AG09309 (cell line): Measurements from ENCODE around the gene TMED9.

Source experiments
- DNase-seq: peaks from one replicate; pipeline ENCODE4 v3.0.0-alpha.2; 2010; ENCODE audit warnings: low read depth
- H3K4me3 ChIP-seq: 2 replicates; pipeline ENCODE4 v1.5.1; 2011; ENCODE audit warnings: mild to moderate bottlenecking, low read depth, low read length, moderate library complexity; ENCODE audit not compliant: control insufficient read depth
- TF ChIP-seq, protein P1 (sequence below): IDR thresholded peaks from 2 replicates; pipeline ENCODE4 v1.5.1; 2011; ENCODE audit warnings: mild to moderate bottlenecking, low read depth, low read length, inconsistent platforms; ENCODE audit not compliant: insufficient read depth, control insufficient read depth; ENCODE audit errors: missing control alignments

TMED9 gene

DNA sequence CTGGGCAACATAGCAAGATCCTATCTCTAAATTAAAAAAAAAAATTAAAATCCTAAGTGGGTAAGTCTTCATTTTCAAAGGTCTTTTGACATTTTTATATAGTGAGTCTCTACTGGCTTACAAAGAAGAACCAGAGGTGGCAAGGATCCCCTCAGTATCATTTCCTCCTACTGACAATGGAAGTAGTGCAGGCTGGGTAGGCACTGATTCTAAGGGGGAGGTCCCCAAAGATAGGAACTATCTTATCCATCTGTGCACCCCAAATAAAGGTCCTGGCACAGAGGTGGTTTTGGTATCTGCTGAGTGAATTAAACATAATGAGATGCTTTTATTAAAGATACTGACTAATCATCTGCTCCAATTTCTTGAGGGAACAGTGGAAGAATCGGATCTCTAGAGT lies 41.9 kb upstream of the TMED9 start:
- no peak for DNase-seq
- H3K4me3 ChIP-seq: no peak overlapping the region
- TF ChIP-seq, protein P1, sequence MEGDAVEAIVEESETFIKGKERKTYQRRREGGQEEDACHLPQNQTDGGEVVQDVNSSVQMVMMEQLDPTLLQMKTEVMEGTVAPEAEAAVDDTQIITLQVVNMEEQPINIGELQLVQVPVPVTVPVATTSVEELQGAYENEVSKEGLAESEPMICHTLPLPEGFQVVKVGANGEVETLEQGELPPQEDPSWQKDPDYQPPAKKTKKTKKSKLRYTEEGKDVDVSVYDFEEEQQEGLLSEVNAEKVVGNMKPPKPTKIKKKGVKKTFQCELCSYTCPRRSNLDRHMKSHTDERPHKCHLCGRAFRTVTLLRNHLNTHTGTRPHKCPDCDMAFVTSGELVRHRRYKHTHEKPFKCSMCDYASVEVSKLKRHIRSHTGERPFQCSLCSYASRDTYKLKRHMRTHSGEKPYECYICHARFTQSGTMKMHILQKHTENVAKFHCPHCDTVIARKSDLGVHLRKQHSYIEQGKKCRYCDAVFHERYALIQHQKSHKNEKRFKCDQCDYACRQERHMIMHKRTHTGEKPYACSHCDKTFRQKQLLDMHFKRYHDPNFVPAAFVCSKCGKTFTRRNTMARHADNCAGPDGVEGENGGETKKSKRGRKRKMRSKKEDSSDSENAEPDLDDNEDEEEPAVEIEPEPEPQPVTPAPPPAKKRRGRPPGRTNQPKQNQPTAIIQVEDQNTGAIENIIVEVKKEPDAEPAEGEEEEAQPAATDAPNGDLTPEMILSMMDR: no peak

DNA sequence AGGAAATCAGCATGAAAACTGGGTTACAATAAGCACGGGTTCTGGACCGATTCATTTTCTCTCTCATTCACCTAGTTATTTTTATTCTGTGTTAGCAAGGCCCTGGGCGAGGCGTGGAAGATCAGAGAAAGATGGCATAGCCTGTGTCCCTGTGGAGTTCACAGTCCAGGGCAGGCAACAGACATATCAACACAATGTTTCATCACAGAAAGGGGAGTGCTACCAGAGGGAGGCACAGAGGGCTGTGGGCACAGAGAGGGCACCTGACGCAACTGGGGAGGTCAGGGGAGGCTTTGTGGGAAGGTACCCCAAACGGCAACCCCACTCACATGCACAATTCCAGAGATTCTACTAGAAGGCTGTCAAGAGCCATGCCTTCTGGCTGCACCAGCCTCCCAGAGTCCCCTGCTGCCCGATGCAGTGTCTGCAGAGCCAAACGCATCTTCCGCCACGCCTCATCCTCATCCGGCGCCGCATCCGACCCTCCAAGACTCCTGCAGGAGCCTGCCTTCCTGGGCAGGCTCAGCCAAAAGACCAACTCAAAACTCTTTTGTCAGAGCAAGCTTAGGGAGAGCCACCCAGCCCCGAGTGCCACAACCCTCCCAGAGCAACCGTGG lies 39.1 kb upstream of the TMED9 start:
- TF ChIP-seq, protein P1: no peak
- H3K4me3 ChIP-seq: peak overlapping the region; percentile 98
- no peak for DNase-seq

DNA sequence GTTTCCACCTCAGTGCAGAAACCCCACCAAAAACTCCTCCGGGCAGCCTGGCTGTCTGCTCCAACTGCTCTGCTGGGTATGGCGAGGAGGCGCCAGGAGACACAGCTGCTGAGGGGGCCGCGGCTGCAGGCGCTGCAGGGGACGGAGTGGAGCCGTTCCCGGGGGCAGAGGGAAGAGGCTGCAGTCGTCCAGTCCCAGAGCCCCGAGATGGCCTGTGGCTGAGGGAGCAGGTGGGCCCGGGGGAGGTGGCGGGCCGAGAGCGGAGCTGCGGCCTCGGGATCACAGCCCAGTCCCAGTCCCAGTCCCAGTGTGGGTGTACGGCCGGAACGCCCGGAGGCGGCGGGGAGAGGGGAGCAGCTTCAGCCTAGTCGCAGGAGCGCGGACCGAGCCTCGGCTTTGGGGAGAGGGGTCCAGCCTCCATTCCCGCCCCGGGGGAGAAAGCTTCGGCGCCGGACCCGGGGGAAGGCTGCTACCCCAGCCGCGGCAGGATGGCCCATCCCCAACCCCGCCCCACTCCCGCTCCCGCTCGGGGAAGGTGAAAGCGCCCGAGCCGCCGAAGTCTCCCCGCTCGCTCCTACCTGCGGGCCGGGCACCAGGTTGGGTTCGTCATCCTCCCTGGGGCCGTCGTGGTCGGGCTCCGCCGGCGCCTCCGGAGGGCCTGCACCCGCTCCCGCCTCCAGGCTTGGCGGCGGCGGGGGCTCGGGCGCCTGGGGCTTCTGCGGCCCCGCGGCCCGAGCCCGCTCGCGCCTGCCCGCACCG lies 38.2 kb upstream of the TMED9 start:
- peak overlapping the region; percentile 98 for H3K4me3 ChIP-seq
- TF ChIP-seq, protein P1: no peak
- no peak for DNase-seq

DNA sequence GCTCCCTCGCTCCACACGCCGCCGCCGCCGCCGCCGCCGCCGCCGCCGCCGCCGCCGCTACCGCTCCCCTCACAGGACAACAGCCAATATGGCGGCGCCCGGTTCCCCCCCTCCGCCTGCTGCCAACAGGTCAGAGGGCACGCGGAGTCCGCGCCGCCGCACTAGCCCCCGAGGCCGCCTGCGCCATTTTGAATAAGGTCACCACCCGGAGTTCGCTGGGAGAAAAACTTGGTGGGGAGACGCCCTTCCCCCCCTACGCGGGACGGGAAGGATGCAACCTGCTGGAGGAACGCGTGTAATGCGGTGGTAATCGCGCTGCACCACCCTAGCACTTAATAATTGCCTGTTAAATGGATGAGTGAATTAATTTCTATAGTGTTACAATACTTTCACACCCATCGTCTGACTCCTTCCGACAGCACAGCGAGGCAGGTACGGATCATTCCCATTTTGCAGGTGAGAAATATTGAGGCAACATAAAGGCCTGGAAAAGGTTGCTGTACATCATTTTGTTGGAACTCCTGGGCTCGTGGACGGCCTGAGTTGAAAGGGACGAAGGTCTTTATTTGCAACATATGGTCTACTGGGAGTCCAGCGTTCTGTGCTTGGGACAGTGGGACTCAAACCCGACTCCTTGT lies 37.4 kb upstream of the TMED9 start, which contains the start of gene FAM193B:
TSS of gene FAM193B (minus strand) at position 90 of the 638 bp plus-strand sequence. CDS start 105 bp downstream, outside the sequence.
- peak; percentile 49 for DNase-seq
- H3K4me3 ChIP-seq: peak within 1 kb of the TSS; percentile 98
- TF ChIP-seq, protein P1: no peak

DNA sequence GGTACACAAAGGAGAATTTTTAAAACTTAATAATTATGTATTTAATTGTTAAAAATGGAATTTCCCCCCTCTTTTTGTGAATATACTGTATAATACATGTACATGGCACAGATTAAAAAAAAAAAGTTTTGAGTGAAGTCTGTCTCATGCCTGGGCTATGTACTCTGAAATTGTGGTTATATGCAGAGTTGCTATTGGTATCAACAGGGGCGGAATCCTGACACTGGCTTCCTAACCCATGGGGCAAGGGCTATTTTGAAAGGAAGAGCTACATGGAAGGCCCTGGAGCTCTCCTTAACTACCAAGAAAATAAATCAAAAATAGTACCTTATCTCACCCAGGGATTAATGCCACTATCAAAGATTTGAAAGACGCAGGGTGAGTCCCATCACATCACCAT lies 36.8 kb upstream of the TMED9 start:
- DNase-seq: no peak
- no peak overlapping the region for H3K4me3 ChIP-seq
- TF ChIP-seq, protein P1: no peak

DNA sequence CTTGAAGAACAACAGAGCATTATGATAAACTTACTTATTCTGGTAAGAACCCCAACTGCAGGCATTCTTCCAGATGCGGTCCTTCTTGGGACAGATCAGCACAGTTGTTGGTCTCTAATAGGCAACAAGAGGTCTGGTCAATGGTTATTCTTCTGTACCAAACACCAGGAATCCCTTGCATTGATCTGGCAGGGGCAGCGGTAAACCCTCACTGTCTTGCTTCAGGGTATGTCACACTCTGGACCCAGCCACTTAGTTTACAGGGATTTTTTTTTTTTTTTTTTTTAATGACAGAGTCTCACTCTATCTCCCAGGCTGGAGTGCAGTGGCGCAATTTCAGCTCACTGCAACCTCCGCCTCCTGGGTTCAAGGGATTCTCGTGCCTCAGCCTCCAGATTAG lies 36.3 kb upstream of the TMED9 start:
- DNase-seq: no peak
- H3K4me3 ChIP-seq: no peak overlapping the region
- TF ChIP-seq, protein P1: no peak
